Endodermal cell (in vitro differentiated cells): ENCODE data around the gene PLA2G2C. TPM values are rescaled to one million over a fixed set of nuclear protein-coding genes. Genes with fewer than 3 reads are reported as not detected.

Source experiments
- DNase-seq: peaks from one replicate; pipeline ENCODE4 v3.0.0-alpha.2; 2017
- H3K27ac ChIP-seq: 2 replicates; pipeline ENCODE4 v1.5.1; 2013; ENCODE audit warnings: mild to moderate bottlenecking, low read depth, low read length, moderate library complexity
- H3K27me3 ChIP-seq: 2 replicates; pipeline ENCODE4 v1.6.1; 2013; ENCODE audit warnings: mild to moderate bottlenecking, low read length, moderate library complexity; ENCODE audit not compliant: insufficient read depth, control insufficient read depth, poor library complexity, severe bottlenecking
- H3K36me3 ChIP-seq: 2 replicates; pipeline ENCODE4 v1.7.0; 2013; ENCODE audit warnings: mild to moderate bottlenecking, low read length, moderate library complexity; ENCODE audit not compliant: control insufficient read depth, insufficient read depth
- H3K4me1 ChIP-seq: one replicate; pipeline ENCODE4 v1.7.0; 2013; ENCODE audit warnings: low read length; ENCODE audit not compliant: control insufficient read depth, insufficient read depth
- H3K4me3 ChIP-seq: 2 replicates; pipeline ENCODE4 v1.5.1; 2013; ENCODE audit warnings: mild to moderate bottlenecking, low read length, moderate library complexity
- H3K9ac ChIP-seq: 2 replicates; pipeline ENCODE4 v1.6.1; 2013; ENCODE audit warnings: mild to moderate bottlenecking, low read length, moderate library complexity; ENCODE audit not compliant: poor library complexity, severe bottlenecking; ENCODE audit errors: extremely low read depth
- H3K9me3 ChIP-seq: 2 replicates; pipeline ENCODE4 v1.6.1; 2013; ENCODE audit warnings: mild to moderate bottlenecking, low read length, moderate library complexity; ENCODE audit not compliant: control insufficient read depth
- H3K27ac Mint-ChIP-seq: 2 replicates; pipeline ENCODE4 v1.8.0; 2020; ENCODE audit warnings: mixed read lengths
- H3K27me3 Mint-ChIP-seq: 2 replicates; pipeline ENCODE4 v1.8.0; 2021; ENCODE audit warnings: mild to moderate bottlenecking, mixed read lengths; ENCODE audit not compliant: insufficient read depth
- H3K36me3 Mint-ChIP-seq: 2 replicates; pipeline ENCODE4 v1.8.0; 2020; ENCODE audit warnings: low read depth, mixed read lengths
- H3K4me1 Mint-ChIP-seq: 2 replicates; pipeline ENCODE4 v1.8.0; 2020; ENCODE audit warnings: mixed read lengths
- H3K4me3 Mint-ChIP-seq: 2 replicates; pipeline ENCODE4 v1.8.0; 2020; ENCODE audit warnings: mild to moderate bottlenecking, moderate library complexity, mixed read lengths
- H3K9me3 Mint-ChIP-seq: 2 replicates; pipeline ENCODE4 v1.8.0; 2020; ENCODE audit warnings: mild to moderate bottlenecking, mixed read lengths
- CTCF ChIP-seq: fragments of 200-600 bp; sonication (generic); conservative IDR thresholded peaks from 2 replicates; pipeline ENCODE4 v1.5.0; 2021; ENCODE audit warnings: antibody characterized with exemption, mild to moderate bottlenecking
- WGBS, 2 experiments: methylation state at CpG; one replicate each; pipeline versions ENCODE4 v1.1.5 to v1.1.7; 2013; ENCODE audit warnings: missing lambda C conversion rate in 2 of 2, mixed read lengths in 1 of 2; ENCODE audit not compliant: insufficient coverage in 1 of 2, insufficient read length in 1 of 2; 5-methylcytosine and 5-hydroxymethylcytosine counted together
- total RNA-seq, 2 donors: library from RNA; stranded (reverse); fragmentation: NEBNext Ultra II Directional in 1 of 2; extraction: Animal tissue kit (Norgen Biotek cat#: 25700) in 1 of 2; gene quantifications; 2 replicates in 1 of 2; 3 replicates in 1 of 2; pipeline ENCODE4 v1.2.1, GENCODE V29; 2021

Gene PLA2G2C
- total RNA-seq, 2 donors from 2014 or later: not detected

GRCh38 chr1:20169932-20170331 lies 16.4 kb downstream of the PLA2G2C start:
- H3K27ac Mint-ChIP-seq: no peak overlapping the region
- no peaks in the 10 kb centered on the region for H3K36me3 Mint-ChIP-seq
- TF ChIP-seq CTCF: no peak
- no peaks in the 10 kb centered on the region for H3K36me3 ChIP-seq
- no peaks in the 10 kb centered on the region for H3K9me3 ChIP-seq
- H3K9ac ChIP-seq: no peak overlapping the region
- DNase-seq: no peak
- H3K27me3 Mint-ChIP-seq: peaks cover 15% of the 10 kb centered on the region
- H3K4me1 ChIP-seq: no peaks in the 10 kb centered on the region
- H3K27ac ChIP-seq: no peak overlapping the region
- no peaks in the 10 kb centered on the region for H3K4me1 Mint-ChIP-seq
- H3K9me3 Mint-ChIP-seq: peaks cover 4% of the 10 kb centered on the region
- WGBS, 2 experiments: 95% methylated on average over 3 to 5 of the region's 5 CpGs
- no peak overlapping the region for H3K4me3 ChIP-seq
- H3K4me3 Mint-ChIP-seq: no peak overlapping the region
- H3K27me3 ChIP-seq: no peaks in the 10 kb centered on the region

GRCh38 chr1:20168564-20169491 lies 17.5 kb downstream of the PLA2G2C start:
- Histone ChIP-seq H3K9me3 (no peaks in the 10 kb centered on the region), H3K4me1 (no peaks in the 10 kb centered on the region), H3K36me3 (no peaks in the 10 kb centered on the region), H3K4me3 (no peak overlapping the region), H3K27ac (no peak overlapping the region), H3K27me3 (no peaks in the 10 kb centered on the region), H3K9ac (no peak overlapping the region)
- TF ChIP-seq CTCF: no peak
- Mint-ChIP-seq H3K36me3 (no peaks in the 10 kb centered on the region), H3K27me3 (peaks cover 15% of the 10 kb centered on the region), H3K27ac (no peak overlapping the region), H3K9me3 (peaks cover 11% of the 10 kb centered on the region), H3K4me1 (no peaks in the 10 kb centered on the region), H3K4me3 (no peak overlapping the region)
- no peak for DNase-seq
- 86 to 93% methylated on average over 5 to 9 of the region's 9 CpGs for WGBS, 2 experiments

- Histone ChIP-seq H3K9ac (no peak overlapping the region), H3K36me3 (no peaks in the 10 kb centered on the region), H3K4me1 (no peaks in the 10 kb centered on the region), H3K27ac (no peak overlapping the region), H3K27me3 (no peaks in the 10 kb centered on the region), H3K9me3 (no peaks in the 10 kb centered on the region), H3K4me3 (no peak overlapping the region)
- Mint-ChIP-seq H3K36me3 (no peaks in the 10 kb centered on the region), H3K4me3 (no peak overlapping the region), H3K27me3 (peaks cover 18% of the 10 kb centered on the region), H3K9me3 (peaks cover 26% of the 10 kb centered on the region), H3K4me1 (no peaks in the 10 kb centered on the region), H3K27ac (no peak overlapping the region)
- DNase-seq: no peak
- 83 to 87% methylated on average over 4 to 8 of the region's 8 CpGs for WGBS, 2 experiments
- no peak for TF ChIP-seq CTCF
Observed at GRCh38 chr1:20167126-20167525, 19.2 kb downstream of the PLA2G2C start.
